T-cell (primary cell): ENCODE results near the gene TM2D1. TPM values are rescaled to one million over a fixed set of nuclear protein-coding genes. Genes with fewer than 3 reads are reported as not detected.

Experiments
- ATAC-seq, 4 experiments: fragments of 200-7000 bp in 3 of 4; fragments of 150-1000 bp in 1 of 4; cut with Tn5 transposase; replicated peaks in 1 of 4; 1 replicate in 3 of 4; 2 replicates in 1 of 4; pipeline ENCODE4 v1.10.0; 2021; ENCODE audit warnings: moderate library complexity in 3 of 4, mild to moderate bottlenecking in 2 of 4, moderate number of reproducible peaks in 1 of 4
- CTCF ChIA-PET, 2 donors: fragments of 300-600 bp; sonication (Branson Sonifier 250); formaldehyde crosslinking; loops; one replicate each; lab custom pipeline; 2022; ENCODE audit warnings: antibody characterized with exemption in 2 of 2; lab: Charles Lee
- POLR2A ChIA-PET, 2 donors: fragments of 300-600 bp; sonication (Branson Sonifier 250); formaldehyde crosslinking; loops; one replicate each; lab custom pipeline; 2022; ENCODE audit warnings: antibody characterized with exemption in 2 of 2; lab: Charles Lee
- DNase-seq, 35 experiments: peaks; one replicate each; pipeline versions ENCODE4 v3.0.0 to v3.0.0-alpha.2; 2013 to 2023
- H3K27ac ChIP-seq: one replicate; pipeline ENCODE4 v1.5.1; 2013; ENCODE audit warnings: low read length
- H3K27me3 ChIP-seq, 2 experiments: replicated peaks in 1 of 2; 1 replicate in 1 of 2; 2 replicates in 1 of 2; pipeline versions ENCODE4 v1.6.1 to v1.7.0; 2013; ENCODE audit warnings: low read length in 1 of 2, mixed read lengths in 1 of 2; ENCODE audit not compliant: control insufficient read depth in 2 of 2, insufficient read depth in 2 of 2; ENCODE audit errors: extremely low read depth in 1 of 2
- H3K36me3 ChIP-seq, 2 donors: 1 replicate in 1 of 2; 2 replicates in 1 of 2; pipeline versions ENCODE4 v1.6.1 to v1.7.0; 2013; ENCODE audit warnings: low read length in 1 of 2; ENCODE audit not compliant: control insufficient read depth in 2 of 2, insufficient read depth in 1 of 2; ENCODE audit errors: extremely low read depth in 1 of 2
- H3K4me1 ChIP-seq, 2 experiments: 1 replicate in 1 of 2; 2 replicates in 1 of 2; pipeline versions ENCODE4 v1.6.1 to v1.7.0; 2013; ENCODE audit warnings: low read length in 2 of 2, mixed read lengths in 1 of 2; ENCODE audit not compliant: insufficient read depth in 2 of 2, control insufficient read depth in 1 of 2; ENCODE audit errors: extremely low read depth in 1 of 2
- H3K4me3 ChIP-seq, 2 donors: 1 replicate in 1 of 2; 2 replicates in 1 of 2; pipeline versions ENCODE4 v1.5.1 to v1.7.0; 2013; ENCODE audit warnings: mild to moderate bottlenecking in 2 of 2, low read length in 1 of 2, moderate library complexity in 1 of 2; ENCODE audit not compliant: control insufficient read depth in 1 of 2; ENCODE audit errors: extremely low read depth in 1 of 2
- H3K9me3 ChIP-seq: 2 replicates; pipeline ENCODE4 v1.7.0; 2013
- H3K27ac Mint-ChIP-seq, 2 donors: one replicate each; pipeline ENCODE4 v1.8.0; 2020 to 2021; ENCODE audit warnings: mild to moderate bottlenecking in 2 of 2, mixed read lengths in 2 of 2
- H3K27me3 Mint-ChIP-seq, 2 donors: one replicate each; pipeline ENCODE4 v1.8.0; 2021 to 2022; ENCODE audit warnings: mixed read lengths in 2 of 2
- H3K36me3 Mint-ChIP-seq: one replicate; pipeline ENCODE4 v1.8.0; 2021; ENCODE audit warnings: mixed read lengths
- H3K4me1 Mint-ChIP-seq, 3 donors: one replicate each; pipeline ENCODE4 v1.8.0; 2020 to 2022; ENCODE audit warnings: mixed read lengths in 3 of 3, mild to moderate bottlenecking in 1 of 3
- H3K4me3 Mint-ChIP-seq, 3 donors: one replicate each; pipeline ENCODE4 v1.8.0; 2020 to 2022; ENCODE audit warnings: mild to moderate bottlenecking in 3 of 3, mixed read lengths in 3 of 3, moderate library complexity in 3 of 3
- H3K9me3 Mint-ChIP-seq, 3 donors: one replicate each; pipeline ENCODE4 v1.8.0; 2020 to 2022; ENCODE audit warnings: mixed read lengths in 3 of 3
- WGBS: methylation state at CpG from one replicate; pipeline ENCODE4 v1.1.5; 2013; ENCODE audit warnings: missing lambda C conversion rate; ENCODE audit not compliant: insufficient coverage; 5-methylcytosine and 5-hydroxymethylcytosine counted together
- total RNA-seq, 35 experiments: library from RNA in 6 of 35; stranded (reverse) in 6 of 35; fragments of 120-200 nt in 1 of 35; gene quantifications; one replicate each; pipeline versions ENCODE4 v1.2.1 to v1.2.4 and lab custom pipeline; 2013 to 2026

The TM2D1 gene
- total RNA-seq, 5 donors from 2014 or later (not counting 1 experiment from before 2014, with no cell fraction given), result 21.1 to 41.7 (median 38.5) TPM

GRCh38 chr1:61655453-61655852 lies 69.5 kb downstream of the TM2D1 start:
- ATAC-seq (no peak), DNase-seq (no peak)
- POLR2A ChIA-PET, result no interaction called here
- peaks cover 3% of the 10 kb centered on the region for H3K36me3 Mint-ChIP-seq
- no peaks in the 10 kb centered on the region for H3K27me3 ChIP-seq
- no peaks in the 10 kb centered on the region for H3K4me1 Mint-ChIP-seq
- WGBS, result no CpG with 5 or more reads among the region's 3 CpGs
- H3K4me3 ChIP-seq, result no peak overlapping the region
- no peaks in the 10 kb centered on the region for H3K9me3 ChIP-seq
- H3K27ac ChIP-seq, result no peak overlapping the region
- H3K4me3 Mint-ChIP-seq, result no peak overlapping the region
- no peaks in the 10 kb centered on the region for H3K9me3 Mint-ChIP-seq
- H3K27ac Mint-ChIP-seq, result no peak overlapping the region
- no peaks in the 10 kb centered on the region for H3K4me1 ChIP-seq
- no peaks in the 10 kb centered on the region for H3K27me3 Mint-ChIP-seq
- CTCF ChIA-PET, result no interaction called here
- H3K36me3 ChIP-seq, result no peaks in the 10 kb centered on the region

DNA sequence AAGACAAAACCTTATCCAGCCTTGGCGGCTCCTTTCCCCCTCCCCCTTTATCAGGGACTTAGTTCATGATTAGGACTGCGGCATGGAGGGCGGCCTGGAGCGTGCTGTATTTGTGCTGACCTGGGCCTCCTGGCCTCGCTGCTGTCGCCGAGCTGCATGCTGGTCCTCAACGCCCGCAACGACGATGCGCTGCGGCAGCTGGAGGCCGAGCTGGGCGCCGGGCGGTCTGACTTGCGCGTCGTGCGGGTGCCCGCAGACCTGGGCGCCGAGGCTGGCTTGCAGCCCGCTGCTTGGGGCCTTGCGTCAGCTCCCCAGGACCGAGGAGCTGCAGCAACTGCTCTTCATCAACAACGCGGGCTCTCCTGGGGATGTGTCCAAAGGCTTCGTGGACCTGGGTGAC lies 70.9 kb downstream of the TM2D1 start:
- H3K36me3 ChIP-seq, result no peaks in the 10 kb centered on the region
- Mint-ChIP-seq H3K4me3 (no peak overlapping the region), H3K27ac (no peak overlapping the region), H3K27me3 (no peaks in the 10 kb centered on the region), H3K4me1 (no peaks in the 10 kb centered on the region), H3K9me3 (no peaks in the 10 kb centered on the region), H3K36me3 (peaks cover 3% of the 10 kb centered on the region)
- DNase-seq (no peak), ATAC-seq (no peak)
- CTCF ChIA-PET, result interaction anchor here in 1 of 2 donors (0.6 kb wide), 2 partner anchors 11 to 377 kb away, joined by 3 read pairs; no protein-coding TSS in a partner anchor
- H3K4me3 ChIP-seq, result no peak overlapping the region
- H3K9me3 ChIP-seq, result no peaks in the 10 kb centered on the region
- no peaks in the 10 kb centered on the region for H3K4me1 ChIP-seq
- no peak overlapping the region for H3K27ac ChIP-seq
- POLR2A ChIA-PET, result no interaction called here
- 94% methylated on average over 30 of the region's 30 CpGs for WGBS
- no peaks in the 10 kb centered on the region for H3K27me3 ChIP-seq

DNA sequence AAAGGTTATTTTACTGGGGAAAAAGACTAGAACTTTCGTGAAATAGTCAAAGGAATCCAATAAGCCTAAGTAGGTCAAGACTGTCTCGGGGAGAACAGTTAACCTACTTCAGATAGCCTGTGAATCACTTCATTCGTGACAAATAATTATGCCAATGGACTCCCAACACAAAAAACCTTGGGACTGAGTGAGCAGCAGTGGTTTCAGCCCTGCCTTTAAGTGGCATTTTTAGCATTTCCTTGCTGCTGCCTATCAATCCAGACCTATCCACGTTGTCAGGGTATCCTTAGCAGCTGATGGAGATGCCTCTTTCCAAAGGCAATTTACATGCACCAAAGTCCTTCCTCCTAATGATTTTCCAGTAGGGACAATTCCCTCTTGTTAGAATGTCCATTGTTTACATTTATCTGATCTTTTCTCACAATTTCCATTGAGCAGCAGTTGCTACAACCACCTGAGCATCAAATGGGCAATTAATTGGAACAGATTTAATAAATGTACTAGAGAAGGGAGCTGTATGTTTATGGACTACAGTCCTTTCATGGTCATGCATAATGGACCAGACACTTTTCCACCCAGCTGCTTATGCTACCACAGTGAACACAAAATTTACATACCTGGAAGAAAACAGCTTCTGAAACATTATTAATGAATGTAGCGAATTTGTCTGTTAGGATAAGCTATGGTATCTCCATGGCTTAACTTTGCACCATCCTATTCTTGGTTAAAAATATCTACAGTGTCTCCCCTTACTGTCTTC lies 75.8 kb downstream of the TM2D1 start:
- Histone ChIP-seq H3K27me3 (no peaks in the 10 kb centered on the region), H3K9me3 (no peaks in the 10 kb centered on the region), H3K27ac (no peak overlapping the region), H3K36me3 (no peaks in the 10 kb centered on the region), H3K4me1 (no peaks in the 10 kb centered on the region), H3K4me3 (no peak overlapping the region)
- CTCF ChIA-PET, result interaction anchor here in 1 of 2 donors (0.5 kb wide), 1 partner anchor 753 kb away, joined by 4 read pairs; no protein-coding TSS in a partner anchor
- ATAC-seq (no peak), DNase-seq (no peak)
- no peak overlapping the region for H3K27ac Mint-ChIP-seq
- 71% methylated on average over 2 of the region's 5 CpGs for WGBS
- H3K4me1 Mint-ChIP-seq, result no peaks in the 10 kb centered on the region
- no peak overlapping the region for H3K4me3 Mint-ChIP-seq
- peaks cover 3% of the 10 kb centered on the region for H3K36me3 Mint-ChIP-seq
- no peaks in the 10 kb centered on the region for H3K9me3 Mint-ChIP-seq
- H3K27me3 Mint-ChIP-seq, result no peaks in the 10 kb centered on the region
- POLR2A ChIA-PET, result no interaction called here

GRCh38 chr1:61647142-61647541 lies 77.8 kb downstream of the TM2D1 start:
- no peak overlapping the region for H3K4me3 Mint-ChIP-seq
- no peaks in the 10 kb centered on the region for H3K4me1 Mint-ChIP-seq
- H3K9me3 Mint-ChIP-seq, result no peaks in the 10 kb centered on the region
- peaks cover 0 to 3% of the 10 kb centered on the region in 2 experiments for H3K27me3 ChIP-seq
- no peak overlapping the region for H3K27ac ChIP-seq
- H3K36me3 ChIP-seq, result no peaks in the 10 kb centered on the region
- H3K4me1 ChIP-seq, result no peaks in the 10 kb centered on the region
- POLR2A ChIA-PET, result no interaction called here
- no peak for DNase-seq
- no peaks in the 10 kb centered on the region for H3K9me3 ChIP-seq
- 67% methylated on average over 1 of the region's 2 CpGs for WGBS
- H3K27me3 Mint-ChIP-seq, result peaks cover 0 to 2% of the 10 kb centered on the region in 2 donors
- H3K36me3 Mint-ChIP-seq, result no peaks in the 10 kb centered on the region
- no peak overlapping the region for H3K4me3 ChIP-seq
- no peak for ATAC-seq
- no peak overlapping the region for H3K27ac Mint-ChIP-seq
- CTCF ChIA-PET, result no interaction called here

DNA sequence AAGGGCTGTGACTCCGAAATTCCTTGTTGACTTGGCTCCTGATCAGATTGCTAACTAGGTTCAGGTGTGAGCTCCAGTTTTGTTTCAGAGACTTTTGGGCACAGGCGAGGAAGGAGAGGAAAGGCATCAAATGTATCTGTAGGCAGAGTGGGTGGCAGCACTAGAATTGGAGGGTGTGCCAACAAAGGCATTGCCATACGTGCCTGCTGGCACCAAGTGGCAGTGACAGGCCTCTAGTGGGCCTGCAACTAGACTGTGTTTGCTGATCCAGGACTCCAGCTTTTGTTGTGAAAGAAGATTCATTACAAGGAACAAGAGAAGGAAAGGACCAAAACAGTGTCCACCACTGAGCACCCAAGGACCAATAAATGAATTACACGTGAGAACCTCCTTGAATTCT lies 79.5 kb downstream of the TM2D1 start:
- peaks cover 7 to 14% (median 10%) of the 10 kb centered on the region in 3 donors for H3K4me1 Mint-ChIP-seq

DNA sequence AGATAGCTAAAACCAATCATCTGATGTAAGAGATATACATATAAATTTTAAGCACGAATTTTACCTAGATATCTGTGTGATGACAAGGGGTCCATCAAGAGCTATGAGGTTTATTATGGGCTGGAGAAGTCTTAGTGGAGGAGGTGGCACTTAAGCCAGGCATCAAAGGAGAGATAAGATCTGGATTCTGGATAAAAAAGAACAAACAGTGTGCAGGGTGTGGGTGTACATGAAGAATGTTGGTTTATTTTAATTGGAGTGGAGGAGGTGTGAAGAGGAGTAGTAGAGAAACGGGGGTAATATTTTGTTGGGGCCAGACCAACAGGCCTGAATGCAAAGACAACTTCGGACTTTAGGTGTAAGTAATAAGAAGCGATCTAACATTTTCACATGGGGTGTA lies 80.6 kb downstream of the TM2D1 start:
- H3K36me3 ChIP-seq, result no peaks in the 10 kb centered on the region
- WGBS, result 71% methylated on average over 3 of the region's 4 CpGs
- H3K27me3 ChIP-seq, result peaks cover 0 to 3% of the 10 kb centered on the region in 2 experiments
- H3K36me3 Mint-ChIP-seq, result no peaks in the 10 kb centered on the region
- no peaks in the 10 kb centered on the region for H3K9me3 Mint-ChIP-seq
- DNase-seq (no peak), ATAC-seq (no peak)
- H3K27ac ChIP-seq, result no peak overlapping the region
- ChIA-PET CTCF (interaction anchor here (0.5 to 1.8 kb wide), 4 partner anchors 13 to 796 kb away, joined by 3 to 5 read pairs (median 4); no protein-coding TSS in a partner anchor), POLR2A (no interaction called here)
- H3K4me3 Mint-ChIP-seq, result no peak overlapping the region
- peaks cover 2 to 6% of the 10 kb centered on the region in 2 experiments for H3K4me1 ChIP-seq
- H3K9me3 ChIP-seq, result no peaks in the 10 kb centered on the region
- no peak overlapping the region for H3K27ac Mint-ChIP-seq
- H3K27me3 Mint-ChIP-seq, result peaks cover 0 to 2% of the 10 kb centered on the region in 2 donors
- H3K4me3 ChIP-seq, result no peak overlapping the region
- H3K4me1 Mint-ChIP-seq, result peaks cover 7 to 14% (median 10%) of the 10 kb centered on the region in 3 donors

More for the DNA sequence above, 79.5 kb downstream of the TM2D1 start:
- Mint-ChIP-seq H3K36me3 (no peaks in the 10 kb centered on the region), H3K4me3 (no peak overlapping the region), H3K27me3 (peaks cover 0 to 2% of the 10 kb centered on the region in 2 donors), H3K9me3 (no peaks in the 10 kb centered on the region), H3K27ac (no peak overlapping the region)
- ChIA-PET CTCF (interaction anchor here in 1 of 2 donors (0.6 to 1.8 kb wide), 2 partner anchors 14 to 50 kb away, joined by 5 read pairs; no protein-coding TSS in a partner anchor), POLR2A (no interaction called here)
- Histone ChIP-seq H3K36me3 (no peaks in the 10 kb centered on the region), H3K27ac (no peak overlapping the region), H3K4me1 (peaks cover 2 to 6% of the 10 kb centered on the region in 2 experiments), H3K9me3 (no peaks in the 10 kb centered on the region), H3K27me3 (peaks cover 0 to 3% of the 10 kb centered on the region in 2 experiments), H3K4me3 (no peak overlapping the region)
- DNase-seq (no peak), ATAC-seq (no peak)
- whole genome bisulfite sequencing, result 91% methylated on average over 3 of the region's 4 CpGs
